Prostate gland (tissue), 2 donors: ENCODE measurements around the gene FRMD4A. TPM values are rescaled to one million over a fixed set of nuclear protein-coding genes. Genes with fewer than 3 reads are reported as not detected.

Source experiments
- DNase-seq: peaks from one replicate; pipeline ENCODE4 v3.0.0-alpha.2; 2019; ENCODE audit warnings: low spot score
- H3K27ac ChIP-seq, 2 donors: fragments of 200-600 bp; sonication (generic); 2 replicates each; pipeline ENCODE4 v1.5.1; 2017 to 2019
- H3K27me3 ChIP-seq: fragments of 200-600 bp; sonication (generic); replicated peaks from 2 replicates; pipeline ENCODE4 v1.5.1; 2019; ENCODE audit not compliant: insufficient read depth
- H3K36me3 ChIP-seq, 2 donors: fragments of 200-600 bp; sonication (generic); 1 replicate in 1 of 2; 2 replicates in 1 of 2; pipeline versions ENCODE4 v1.5.1 to v1.8.1; 2017 to 2019
- H3K4me1 ChIP-seq: fragments of 200-600 bp; sonication (generic); replicated peaks from 2 replicates; pipeline ENCODE4 v1.5.1; 2019
- H3K4me3 ChIP-seq, 2 donors: fragments of 200-600 bp; sonication (generic); 2 replicates each; pipeline ENCODE4 v1.5.1; 2017 to 2019
- H3K9me3 ChIP-seq: fragments of 200-600 bp; sonication (generic); 2 replicates; pipeline ENCODE4 v1.5.1; 2017
- CTCF ChIP-seq, 4 experiments: fragments of 200-600 bp in 2 of 4; fragments of 450-650 bp in 2 of 4; sonication (generic) in 2 of 4; IDR thresholded peaks; 1 replicate in 3 of 4; 2 replicates in 1 of 4; pipeline ENCODE4 v1.5.1; 2016 to 2019; ENCODE audit warnings: antibody characterized with exemption in 4 of 4, mild to moderate bottlenecking in 2 of 4, moderate library complexity in 2 of 4
- POLR2A ChIP-seq: fragments of 450-650 bp; IDR thresholded peaks from one replicate; pipeline ENCODE4 v1.6.1; 2016; ENCODE audit warnings: antibody characterized with exemption, mild to moderate bottlenecking
- POLR2AphosphoS5 ChIP-seq: sonication (generic); formaldehyde crosslinking; IDR thresholded peaks from one replicate; pipeline ENCODE4 v1.6.1; 2017; ENCODE audit warnings: antibody characterized with exemption
- WGBS: methylation state at CpG from one replicate; pipeline ENCODE4 v1.1.5; 2018; 5-methylcytosine and 5-hydroxymethylcytosine counted together
- intact Hi-C: fragments of 100-400 bp; cut with DNase I; formaldehyde crosslinking; loops from one replicate; pipeline ENCODE4 v1.14.2; 2022
- total RNA-seq, 2 donors: library from RNA; depleted of rRNA; stranded (reverse); fragments of >200 nt; gene quantifications; one replicate each; pipeline ENCODE4 v1.1.0, GENCODE V29; 2016

Gene FRMD4A
- total RNA-seq: 10 to 100 TPM; 38.0 to 53.2 TPM

DNA sequence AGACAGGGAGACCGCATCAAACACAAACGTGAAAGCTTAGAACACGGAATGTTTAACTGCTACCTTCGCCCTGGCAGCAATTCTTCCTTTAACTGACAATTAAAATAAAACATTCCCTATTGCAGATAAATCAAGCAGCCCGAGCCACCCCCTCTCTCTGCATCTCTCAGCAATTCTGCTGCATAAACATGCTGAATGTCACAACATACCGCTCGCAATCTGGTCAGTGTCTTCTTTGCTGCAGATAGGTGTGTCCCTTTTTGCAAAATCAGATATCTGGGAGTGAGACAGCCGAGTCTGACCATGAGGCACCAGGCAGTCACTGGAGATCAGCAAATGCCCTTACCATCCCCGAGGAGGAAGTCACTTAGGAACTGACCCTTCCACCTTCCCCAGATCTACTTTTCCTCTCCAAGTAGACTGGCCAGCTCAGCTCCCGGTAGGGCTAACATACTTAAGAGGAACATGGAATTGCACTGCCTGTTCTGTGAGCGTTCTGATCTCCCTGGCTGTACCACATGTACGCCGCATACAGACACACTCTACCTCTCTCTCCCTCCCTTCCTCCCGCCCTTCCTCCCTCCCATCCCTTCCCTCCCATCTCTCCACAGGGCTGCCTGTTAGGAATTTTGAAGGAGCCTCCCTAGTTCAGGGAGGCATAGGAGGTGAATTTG is at the start of gene FRMD4A:
Gene FRMD4A, minus strand, starts transcription at position 537 of the 674 bp plus-strand sequence.
- Histone ChIP-seq H3K27me3 (no peaks in the 10 kb centered on the region), H3K4me1 (no peaks in the 10 kb centered on the region), H3K9me3 (no peaks in the 10 kb centered on the region), H3K27ac (no peak within 1 kb of the TSS), H3K36me3 (no peaks in the 10 kb centered on the region), H3K4me3 (no peak within 1 kb of the TSS)
- DNase-seq: no peak
- no peak for TF ChIP-seq POLR2AphosphoS5
- TF ChIP-seq POLR2A: no peak
- no peak for TF ChIP-seq CTCF (IDR thresholded peaks at IDR 0.05)
- WGBS: 43% methylated on average over 14 of the region's 14 CpGs
- intact Hi-C loops: no loop called here

- whole genome bisulfite sequencing: 83% methylated on average over 8 of the region's 8 CpGs
Observed at GRCh38 chr10:14379556-14380280, 49.0 kb upstream of the FRMD4A start.

DNA sequence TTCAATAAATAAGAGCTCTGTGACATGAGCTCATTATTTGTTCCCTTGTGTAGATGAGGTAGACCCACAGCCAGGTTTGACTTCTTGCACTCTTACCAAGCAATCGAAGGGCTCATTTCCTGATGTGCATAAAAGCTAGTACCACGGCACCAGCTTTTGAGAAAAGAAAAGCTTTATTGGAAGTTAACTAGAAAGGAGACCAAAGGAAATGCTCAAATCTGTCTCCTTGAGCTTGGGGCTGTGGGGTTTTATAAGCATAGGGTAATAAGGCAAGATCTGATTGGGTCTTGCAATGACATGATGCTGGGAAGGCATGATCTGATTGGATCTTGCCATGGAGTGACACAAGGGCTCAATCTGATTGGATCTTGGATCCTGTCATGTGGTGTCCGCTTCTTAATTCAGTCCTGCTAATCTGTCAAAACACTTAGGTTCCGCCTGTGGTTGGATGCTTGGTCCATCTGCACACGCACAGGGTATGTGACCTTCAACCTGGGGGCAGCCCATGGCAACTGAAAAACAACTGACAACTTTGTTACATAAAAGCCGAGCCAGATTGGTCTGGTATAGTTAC is 47.8 kb upstream of the FRMD4A start:
- WGBS: 95% methylated on average over 6 of the region's 6 CpGs

More at GRCh38 chr10:14379556-14380280, 49.0 kb upstream of the FRMD4A start:
- TF ChIP-seq POLR2A (no peak), CTCF (IDR thresholded peaks at IDR 0.05) (no peak), POLR2AphosphoS5 (no peak)
- intact Hi-C loops: no loop called here
- no peak for DNase-seq
- H3K4me1 ChIP-seq: no peaks in the 10 kb centered on the region
- H3K27me3 ChIP-seq: no peaks in the 10 kb centered on the region
- no peaks in the 10 kb centered on the region for H3K36me3 ChIP-seq
- no peaks in the 10 kb centered on the region for H3K9me3 ChIP-seq
- no peak overlapping the region for H3K27ac ChIP-seq
- no peak overlapping the region for H3K4me3 ChIP-seq

DNA sequence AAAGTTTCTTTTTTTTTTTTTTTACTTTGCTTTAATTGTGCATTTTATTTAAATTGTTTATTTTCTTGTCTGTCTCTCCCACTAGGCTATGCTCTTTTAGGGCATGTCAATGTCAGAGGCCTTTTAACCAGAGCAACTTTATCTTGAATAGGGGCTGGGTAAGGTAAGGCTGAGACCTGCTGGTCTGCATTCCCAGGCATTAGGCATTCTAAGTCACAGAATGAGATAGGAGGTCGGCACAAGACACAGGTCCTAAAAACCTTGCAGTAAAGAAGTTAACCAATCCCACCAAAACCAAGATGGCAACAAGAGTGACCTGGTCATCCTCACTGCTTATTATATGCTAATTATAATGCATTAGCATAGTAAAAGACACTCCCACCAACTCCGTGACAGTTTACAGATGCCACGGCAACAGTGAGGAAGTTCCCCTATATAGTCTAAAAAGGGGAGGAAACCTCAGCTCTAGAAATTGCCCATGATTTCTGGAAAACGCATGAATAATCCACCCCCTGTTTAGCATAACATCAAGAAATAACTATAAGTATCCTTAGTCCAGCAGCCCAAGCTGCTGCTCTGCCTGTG is 47.0 kb upstream of the FRMD4A start:
- Histone ChIP-seq H3K27ac (no peak overlapping the region), H3K9me3 (no peaks in the 10 kb centered on the region), H3K36me3 (no peaks in the 10 kb centered on the region), H3K27me3 (no peaks in the 10 kb centered on the region), H3K4me1 (no peaks in the 10 kb centered on the region), H3K4me3 (no peak overlapping the region)
- DNase-seq: no peak
- intact Hi-C loops: no loop called here
- TF ChIP-seq POLR2AphosphoS5 (no peak), POLR2A (no peak), CTCF (IDR thresholded peaks at IDR 0.05) (no peak)
- 80% methylated on average over 4 of the region's 4 CpGs for WGBS

More for the DNA sequence above, 47.8 kb upstream of the FRMD4A start:
- DNase-seq: no peak
- no peak for TF ChIP-seq POLR2AphosphoS5
- TF ChIP-seq CTCF (IDR thresholded peaks at IDR 0.05): no peak
- no peak for TF ChIP-seq POLR2A
- no peak overlapping the region for H3K4me3 ChIP-seq
- no peaks in the 10 kb centered on the region for H3K4me1 ChIP-seq
- intact Hi-C loops: no loop called here
- H3K27me3 ChIP-seq: no peaks in the 10 kb centered on the region
- no peaks in the 10 kb centered on the region for H3K9me3 ChIP-seq
- no peaks in the 10 kb centered on the region for H3K36me3 ChIP-seq
- no peak overlapping the region for H3K27ac ChIP-seq
